Vagina (tissue), 2 donors: Measurements from ENCODE around the gene SRPX.

ENCODE experiments used
- CTCF ChIP-seq, 3 experiments: fragments of 450-650 bp in 2 of 3; fragments of 200-600 bp in 1 of 3; sonication (generic) in 1 of 3; IDR thresholded peaks; one replicate each; pipeline ENCODE4 v1.5.1; 2017 to 2019; ENCODE audit warnings: antibody characterized with exemption in 3 of 3, mild to moderate bottlenecking in 2 of 3, moderate library complexity in 2 of 3
- POLR2A ChIP-seq, 2 donors: fragments of 450-650 bp; IDR thresholded peaks; one replicate each; pipeline ENCODE4 v1.6.1; 2017; ENCODE audit warnings: antibody characterized with exemption in 2 of 2, mild to moderate bottlenecking in 2 of 2, moderate library complexity in 2 of 2

- TF ChIP-seq CTCF (IDR thresholded peaks at IDR 0.05) (no peak), POLR2A (IDR thresholded peaks at IDR 0.05) (no peak)
Observed at GRCh38 chrX:38149016-38149415, 71.7 kb downstream of the SRPX start.
